GM12878 (cell line): ENCODE measurements around the gene AARSD1. TPM values are rescaled to one million over a fixed set of nuclear protein-coding genes. Genes with fewer than 3 reads are reported as not detected.

Experiments used
- BMI1 ChIP-seq: fragments of 450-650 bp; IDR thresholded peaks from 2 replicates; pipeline ENCODE4 v1.6.1; 2016; ENCODE audit warnings: mild to moderate bottlenecking, moderate library complexity, borderline replicate concordance
- CHD4 ChIP-seq: fragments of 200-600 bp; sonication (generic); IDR thresholded peaks from 2 replicates; pipeline ENCODE4 v1.6.1; 2016; ENCODE audit warnings: mild to moderate bottlenecking
- CREB1 ChIP-seq: IDR thresholded peaks from 2 replicates; pipeline ENCODE4 v1.6.1; 2012; ENCODE audit warnings: low read depth, mild to moderate bottlenecking, inconsistent platforms
- CTCF ChIP-seq, 3 experiments: IDR thresholded peaks in 2 of 3; conservative IDR thresholded peaks in 1 of 3; 2 replicates each; pipeline ENCODE4 v1.5.1; 2011; ENCODE audit warnings: low read depth in 3 of 3, low read length in 3 of 3, mild to moderate bottlenecking in 3 of 3, control low read depth in 2 of 3, moderate library complexity in 2 of 3, inconsistent platforms in 1 of 3, mixed read lengths in 1 of 3; ENCODE audit not compliant: control insufficient read depth in 2 of 3, insufficient read depth in 1 of 3; ENCODE audit errors: extremely low read depth in 1 of 3
- EGR1 ChIP-seq, 2 experiments: IDR thresholded peaks; 1 replicate in 1 of 2; 2 replicates in 1 of 2; pipeline ENCODE4 v1.6.1; 2011 to 2012; ENCODE audit warnings: low read depth in 2 of 2, low read length in 2 of 2, borderline replicate concordance in 1 of 2, mild to moderate bottlenecking in 1 of 2, moderate library complexity in 1 of 2
- EP300 ChIP-seq, 2 experiments: fragments of 150-350 bp in 1 of 2; IDR thresholded peaks; 2 replicates each; pipeline ENCODE4 v1.6.1; 2011 to 2012; ENCODE audit warnings: low read depth in 2 of 2, low read length in 2 of 2, borderline replicate concordance in 1 of 2, improper control_type of control experiment in 1 of 2, inconsistent platforms in 1 of 2; ENCODE audit not compliant: control insufficient read depth in 1 of 2
- ETV6 ChIP-seq, 2 experiments: fragments of 450-650 bp in 1 of 2; IDR thresholded peaks in 1 of 2; conservative IDR thresholded peaks in 1 of 2; 2 replicates each; pipeline ENCODE4 v1.6.1; 2014; ENCODE audit warnings: antibody characterized with exemption in 1 of 2, borderline replicate concordance in 1 of 2, low read depth in 1 of 2, mild to moderate bottlenecking in 1 of 2, moderate library complexity in 1 of 2
- KDM1A ChIP-seq: fragments of 200-600 bp; sonication (generic); IDR thresholded peaks from 2 replicates; pipeline ENCODE4 v1.6.1; 2016; ENCODE audit warnings: borderline replicate concordance
- MEF2A ChIP-seq: IDR thresholded peaks from 2 replicates; pipeline ENCODE4 v1.6.1; 2011; ENCODE audit warnings: low read depth, mild to moderate bottlenecking, low read length, moderate library complexity; ENCODE audit not compliant: insufficient read depth
- POU2F2 ChIP-seq: IDR thresholded peaks from 3 replicates; pipeline ENCODE4 v1.6.1; 2011; ENCODE audit warnings: low read depth, mild to moderate bottlenecking, low read length, borderline replicate concordance
- RAD51 ChIP-seq: fragments of 450-650 bp; IDR thresholded peaks from 2 replicates; pipeline ENCODE4 v1.6.1; 2016; ENCODE audit warnings: moderate library complexity, mild to moderate bottlenecking, inconsistent platforms
- SMC3 ChIP-seq: IDR thresholded peaks from 2 replicates; pipeline ENCODE4 v1.6.1; 2011; ENCODE audit warnings: low read length, improper control_type of control experiment, borderline replicate concordance
- TARDBP ChIP-seq: IDR thresholded peaks from 2 replicates; pipeline ENCODE4 v1.6.1; 2016; ENCODE audit warnings: borderline replicate concordance
- TCF3 ChIP-seq: IDR thresholded peaks from 2 replicates; pipeline ENCODE4 v1.6.1; 2012; ENCODE audit warnings: low read depth, mild to moderate bottlenecking, low read length, borderline replicate concordance; ENCODE audit not compliant: insufficient read depth
- YBX1 ChIP-seq: fragments of 450-650 bp; IDR thresholded peaks from 2 replicates; pipeline ENCODE4 v1.6.1; 2016; ENCODE audit warnings: antibody characterized with exemption
- ZSCAN29 ChIP-seq: fragments of 450-650 bp; IDR thresholded peaks from 2 replicates; pipeline ENCODE4 v1.6.1; 2017; ENCODE audit warnings: mild to moderate bottlenecking, moderate library complexity
- polyA plus RNA-seq, 11 experiments: library from polyadenylated mRNA; depleted of rRNA in 4 of 11; unstranded in 6 of 11; stranded (reverse) in 5 of 11; fragments of >200 nt; fragmentation: Nextera tagmentation in 4 of 11; fragmentation: Illumina TruSeq in 1 of 11; extraction: Ambion mirVana in 4 of 11; extraction: Trizol in 1 of 11; gene quantifications; 1 replicate in 1 of 11; 2 replicates in 10 of 11; pipeline versions ENCODE4 v1.2.1 to v1.2.3, GENCODE V29; 2011 to 2016; ENCODE audit warnings: inconsistent platforms in 2 of 11, missing spikeins in 2 of 11, low read depth in 1 of 11
- total RNA-seq, 4 experiments: library from RNA; depleted of rRNA in 3 of 4; stranded (reverse); fragments of >200 nt in 3 of 4; fragmentation: Illumina TruSeq in 1 of 4; extraction: Trizol in 1 of 4; gene quantifications; 2 replicates each; pipeline versions ENCODE4 v1.2.1 to v1.2.3, GENCODE V29; 2013 to 2021
- TF ChIP-seq, protein P1 (sequence below): IDR thresholded peaks from 2 replicates; pipeline ENCODE4 v1.6.1; 2011; ENCODE audit warnings: borderline replicate concordance, low read depth, mild to moderate bottlenecking, moderate library complexity, mixed read lengths, low read length; ENCODE audit not compliant: insufficient read depth; ENCODE audit errors: extremely low read length

Gene AARSD1
- total and polyA plus RNA-seq, 10 of the 15 experiments (the other 5 are each of a cell fraction or from before 2014, with no cell fraction given): 32.2 to 86.2 (median 52.8) TPM

- TF ChIP-seq TCF3 (no peak), ZSCAN29 (no peak), KDM1A (no peak), CHD4 (no peak), EP300 (IDR thresholded peaks at IDR 0.05; ENCODE audit: borderline replicate concordance in 1 of 2, control insufficient read depth in 1 of 2, low read depth in 2 of 2, low read length in 2 of 2) (no peak), RAD51 (no peak), MEF2A (no peak), POU2F2 (no peak), CREB1 (peak; percentile 2; the same call in 1 of the 2 replicates), YBX1 (no peak), CTCF (IDR thresholded peaks at IDR 0.05 in 2 of 3, conservative IDR thresholded peaks at IDR 0.05 in 1 of 3; ENCODE audit: control insufficient read depth in 2 of 3, extremely low read depth in 1 of 3, insufficient read depth in 1 of 3, low read depth in 3 of 3, low read length in 3 of 3) (peak; percentile 47 to 65 (median 59); a peak in 5 of 6 replicates), TARDBP (no peak), EGR1 (IDR thresholded peaks at IDR 0.05; ENCODE audit: borderline replicate concordance in 1 of 2, low read depth in 2 of 2, low read length in 2 of 2) (no peak), BMI1 (no peak), SMC3 (peak; percentile 37; the same call in 1 of the 2 replicates), ETV6 (conservative IDR thresholded peaks at IDR 0.05 in 1 of 2, IDR thresholded peaks at IDR 0.05 in 1 of 2; ENCODE audit: borderline replicate concordance in 1 of 2, low read depth in 1 of 2) (no peak)
- TF ChIP-seq, protein P1, sequence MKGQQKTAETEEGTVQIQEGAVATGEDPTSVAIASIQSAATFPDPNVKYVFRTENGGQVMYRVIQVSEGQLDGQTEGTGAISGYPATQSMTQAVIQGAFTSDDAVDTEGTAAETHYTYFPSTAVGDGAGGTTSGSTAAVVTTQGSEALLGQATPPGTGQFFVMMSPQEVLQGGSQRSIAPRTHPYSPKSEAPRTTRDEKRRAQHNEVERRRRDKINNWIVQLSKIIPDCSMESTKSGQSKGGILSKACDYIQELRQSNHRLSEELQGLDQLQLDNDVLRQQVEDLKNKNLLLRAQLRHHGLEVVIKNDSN: no peak
- TF ChIP-seq, all 136 proteins: peak for 7
Observed at GRCh38 chr17:42928714-42929496, 35.3 kb downstream of the AARSD1 start (continued).
